Activated CD8-positive, alpha-beta T cell treated with anti-CD3 and anti-CD28 coated beads, Interleukin-2, amount 10 ng/mL, durations not matched to agents 7 days and 5 days (primary cell): ENCODE data around the gene LRCH4. TPM values are rescaled to one million over a fixed set of nuclear protein-coding genes. Genes with fewer than 3 reads are reported as not detected.

Experiments
- total RNA-seq, 2 experiments: library from RNA; stranded (reverse); gene quantifications; one replicate each; pipeline ENCODE4 v1.2.3, GENCODE V29; 2021

LRCH4 gene
- total RNA-seq, 2 experiments from 2014 or later = 191 to 193 TPM

Other genes with a start within 250 kb of the LRCH4 start
- gene PILRB, start 228.0 kb downstream of the LRCH4 start, total RNA-seq = 10 to 100 TPM; 75.7 to 77.2 TPM
- 10 to 100 TPM in 1 of 2 experiments, 1 to 10 TPM in 1; 8.1 to 11.5 TPM for gene PILRA, start 212.6 kb downstream of the LRCH4 start, total RNA-seq
- 1 to 10 TPM; 2.6 to 2.8 TPM for gene ZCWPW1, start 157.4 kb downstream of the LRCH4 start, total RNA-seq
- 10 to 100 TPM; 40.4 to 45.4 TPM for gene MEPCE, start 156.3 kb downstream of the LRCH4 start, total RNA-seq
- 10 to 100 TPM; 84.0 to 90.1 TPM for gene PPP1R35, start 149.6 kb downstream of the LRCH4 start, total RNA-seq
- 1 to 10 TPM; 2.7 to 3.6 TPM for gene SPACDR, start 121.9 kb downstream of the LRCH4 start, total RNA-seq
- 100 to 1,000 TPM; 129 to 132 TPM for gene TSC22D4, start 106.9 kb downstream of the LRCH4 start, total RNA-seq
- gene NYAP1, start 102.2 kb downstream of the LRCH4 start, total RNA-seq = under 1 TPM in 1 of 2 experiments, not detected in 1; 0.23 TPM
- gene AGFG2, start 46.9 kb downstream of the LRCH4 start, total RNA-seq = 10 to 100 TPM; 43.0 to 46.0 TPM
- gene SAP25, start 12.2 kb downstream of the LRCH4 start, total RNA-seq = 10 to 100 TPM; 29.8 to 30.0 TPM
- under 1 TPM; 0.37 to 0.45 TPM for gene FBXO24, start 199 bp upstream of the LRCH4 start, total RNA-seq
- 10 to 100 TPM; 17.0 to 17.6 TPM for gene PCOLCE, start 16.2 kb upstream of the LRCH4 start, total RNA-seq
- gene MOSPD3, start 26.4 kb upstream of the LRCH4 start, total RNA-seq = 10 to 100 TPM; 42.1 to 43.5 TPM
- 10 to 100 TPM; 13.1 to 14.5 TPM for gene TFR2, start 55.4 kb upstream of the LRCH4 start, total RNA-seq
- not detected for gene ACTL6B, start 70.3 kb upstream of the LRCH4 start, total RNA-seq
- 100 to 1,000 TPM; 274 to 286 TPM for gene GNB2, start 87.6 kb upstream of the LRCH4 start, total RNA-seq
- gene GIGYF1, start 108.1 kb upstream of the LRCH4 start, total RNA-seq = 10 to 100 TPM; 42.1 to 43.0 TPM
- 10 to 100 TPM; 43.6 to 48.3 TPM for gene POP7, start 120.0 kb upstream of the LRCH4 start, total RNA-seq
- gene EPO, start 134.3 kb upstream of the LRCH4 start, total RNA-seq = not detected
- not detected for gene ZAN, start 147.5 kb upstream of the LRCH4 start, total RNA-seq
- gene EPHB4, start 241.4 kb upstream of the LRCH4 start, total RNA-seq = 1 to 10 TPM; 1.5 to 1.9 TPM